Nephron (organoid): ENCODE measurements around the gene PLIN5.

Experiments
- H3K27ac Mint-ChIP-seq, 3 experiments: 2 replicates each; pipeline ENCODE4 v1.8.0; 2020; ENCODE audit warnings: mixed read lengths in 3 of 3, mild to moderate bottlenecking in 2 of 3, moderate library complexity in 1 of 3
- H3K27me3 Mint-ChIP-seq: 2 replicates; pipeline ENCODE4 v1.8.0; 2021; ENCODE audit warnings: low read depth, mild to moderate bottlenecking, moderate library complexity, mixed read lengths
- H3K36me3 Mint-ChIP-seq: 2 replicates; pipeline ENCODE4 v1.8.0; 2020; ENCODE audit warnings: low read depth, mixed read lengths
- H3K4me1 Mint-ChIP-seq: 2 replicates; pipeline ENCODE4 v1.8.0; 2020; ENCODE audit warnings: mixed read lengths
- H3K4me3 Mint-ChIP-seq, 3 experiments: 2 replicates each; pipeline ENCODE4 v1.8.0; 2020; ENCODE audit warnings: mild to moderate bottlenecking in 3 of 3, mixed read lengths in 3 of 3, moderate library complexity in 2 of 3
- H3K9me3 Mint-ChIP-seq: 2 replicates; pipeline ENCODE4 v1.8.0; 2020; ENCODE audit warnings: mixed read lengths
- CTCF ChIP-seq, 3 experiments: fragments of 200-600 bp; sonication (generic); IDR thresholded peaks; one replicate each; pipeline ENCODE4 v1.5.0; 2021; ENCODE audit warnings: antibody characterized with exemption in 3 of 3; ENCODE audit not compliant: unreplicated experiment in 3 of 3

Gene PLIN5

GRCh38 chr19:4511300-4512054 is 23.5 kb downstream of the PLIN5 start:
- no peak for TF ChIP-seq CTCF (IDR thresholded peaks at IDR 0.05; ENCODE audit: unreplicated experiment in 3 of 3)

GRCh38 chr19:4510435-4511255 is 24.4 kb downstream of the PLIN5 start:
- Mint-ChIP-seq H3K9me3 (no peaks in the 10 kb centered on the region), H3K27ac (no peak overlapping the region), H3K27me3 (no peaks in the 10 kb centered on the region), H3K36me3 (peaks cover 11% of the 10 kb centered on the region), H3K4me3 (no peak overlapping the region), H3K4me1 (no peaks in the 10 kb centered on the region)
- TF ChIP-seq CTCF (IDR thresholded peaks at IDR 0.05; ENCODE audit: unreplicated experiment in 3 of 3) = no peak

More at GRCh38 chr19:4511300-4512054, 23.5 kb downstream of the PLIN5 start:
- H3K9me3 Mint-ChIP-seq = no peaks in the 10 kb centered on the region
- H3K27me3 Mint-ChIP-seq = no peaks in the 10 kb centered on the region
- H3K4me3 Mint-ChIP-seq = no peak overlapping the region
- H3K36me3 Mint-ChIP-seq = peaks cover 3% of the 10 kb centered on the region
- H3K27ac Mint-ChIP-seq = no peak overlapping the region
- no peaks in the 10 kb centered on the region for H3K4me1 Mint-ChIP-seq

GRCh38 chr19:4508698-4509097 is 26.3 kb downstream of the PLIN5 start:
- H3K27ac Mint-ChIP-seq = no peak overlapping the region
- TF ChIP-seq CTCF (IDR thresholded peaks at IDR 0.05; ENCODE audit: unreplicated experiment in 3 of 3) = no peak
- H3K27me3 Mint-ChIP-seq = no peaks in the 10 kb centered on the region
- H3K36me3 Mint-ChIP-seq = peaks cover 14% of the 10 kb centered on the region
- no peaks in the 10 kb centered on the region for H3K9me3 Mint-ChIP-seq
- no peaks in the 10 kb centered on the region for H3K4me1 Mint-ChIP-seq
- H3K4me3 Mint-ChIP-seq = no peak overlapping the region

GRCh38 chr19:4507804-4508203 is 27.2 kb downstream of the PLIN5 start:
- H3K4me3 Mint-ChIP-seq = no peak overlapping the region
- no peak for TF ChIP-seq CTCF (IDR thresholded peaks at IDR 0.05; ENCODE audit: unreplicated experiment in 3 of 3)
- no peak overlapping the region for H3K27ac Mint-ChIP-seq
- no peaks in the 10 kb centered on the region for H3K4me1 Mint-ChIP-seq
- H3K27me3 Mint-ChIP-seq = no peaks in the 10 kb centered on the region
- no peaks in the 10 kb centered on the region for H3K9me3 Mint-ChIP-seq
- peaks cover 14% of the 10 kb centered on the region for H3K36me3 Mint-ChIP-seq

- no peak for TF ChIP-seq CTCF (IDR thresholded peaks at IDR 0.05; ENCODE audit: unreplicated experiment in 3 of 3)
- Mint-ChIP-seq H3K9me3 (no peaks in the 10 kb centered on the region), H3K4me3 (no peak overlapping the region)
These were observed 27.9 kb downstream of the PLIN5 start for GRCh38 chr19:4507150-4507452.

More at GRCh38 chr19:4507150-4507452, 27.9 kb downstream of the PLIN5 start:
- no peak overlapping the region for H3K27ac Mint-ChIP-seq
- no peaks in the 10 kb centered on the region for H3K4me1 Mint-ChIP-seq
- H3K36me3 Mint-ChIP-seq = peaks cover 14% of the 10 kb centered on the region
- H3K27me3 Mint-ChIP-seq = no peaks in the 10 kb centered on the region
